Putamen (tissue), 1 donor: Measurements from ENCODE around the gene OR7D4.
"Not testable (repeated sequence)": the region's sequence is repeated elsewhere in the genome, so short reads cannot be mapped to it uniquely, and the experiment has no call there.

ENCODE experiments used
- DNase-seq: peaks from one replicate; pipeline ENCODE4 v3.0.0-alpha.2; 2016; ENCODE audit warnings: low spot score

The OR7D4 gene

DNA sequence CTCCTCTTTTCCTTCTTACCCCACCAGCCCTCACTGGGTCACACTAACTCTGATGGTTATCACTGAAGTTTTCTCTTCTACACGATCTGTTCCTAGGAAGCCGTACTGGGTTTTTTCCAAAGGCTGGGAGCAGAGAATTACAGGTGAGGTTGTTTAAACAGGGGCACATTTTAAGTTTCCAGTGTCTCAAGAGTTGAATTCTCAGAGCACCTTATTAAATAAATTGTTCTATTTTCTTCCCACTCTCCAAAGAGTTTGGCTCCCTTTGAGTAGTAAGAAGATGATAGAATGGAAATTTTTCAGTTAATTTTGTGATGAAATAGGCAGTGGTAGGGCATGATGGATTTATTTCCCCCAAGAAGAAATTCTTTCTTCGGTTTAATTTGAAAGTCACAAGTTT lies at the start of gene OR7D4:
TSS of gene OR7D4 (minus strand) at position 101 of the 400 bp plus-strand sequence. CDS start 4,752 bp downstream, outside the sequence.
- DNase-seq, result no peak

DNA sequence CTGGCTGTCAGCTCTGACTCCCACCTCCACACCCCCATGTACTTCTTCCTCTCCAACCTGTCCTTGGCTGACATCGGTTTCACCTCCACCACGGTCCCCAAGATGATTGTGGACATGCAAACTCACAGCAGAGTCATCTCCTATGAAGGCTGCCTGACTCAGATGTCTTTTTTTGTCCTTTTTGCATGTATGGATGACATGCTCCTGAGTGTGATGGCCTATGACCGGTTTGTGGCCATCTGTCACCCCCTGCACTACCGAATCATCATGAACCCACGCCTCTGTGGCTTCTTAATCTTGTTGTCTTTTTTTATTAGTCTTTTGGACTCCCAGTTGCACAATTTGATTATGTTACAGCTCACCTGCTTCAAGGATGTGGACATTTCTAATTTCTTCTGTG lies 31.8 kb upstream of the OR7D4 start:
- no peak for DNase-seq

GRCh38 chr19:9250630-9251029 lies 31.2 kb upstream of the OR7D4 start, which contains the start of gene OR7E24:
Gene OR7E24, plus strand, starts transcription at chr19:9250930. Its CDS starts 114 bp downstream, at chr19:9251044.
- no peak for DNase-seq

DNA sequence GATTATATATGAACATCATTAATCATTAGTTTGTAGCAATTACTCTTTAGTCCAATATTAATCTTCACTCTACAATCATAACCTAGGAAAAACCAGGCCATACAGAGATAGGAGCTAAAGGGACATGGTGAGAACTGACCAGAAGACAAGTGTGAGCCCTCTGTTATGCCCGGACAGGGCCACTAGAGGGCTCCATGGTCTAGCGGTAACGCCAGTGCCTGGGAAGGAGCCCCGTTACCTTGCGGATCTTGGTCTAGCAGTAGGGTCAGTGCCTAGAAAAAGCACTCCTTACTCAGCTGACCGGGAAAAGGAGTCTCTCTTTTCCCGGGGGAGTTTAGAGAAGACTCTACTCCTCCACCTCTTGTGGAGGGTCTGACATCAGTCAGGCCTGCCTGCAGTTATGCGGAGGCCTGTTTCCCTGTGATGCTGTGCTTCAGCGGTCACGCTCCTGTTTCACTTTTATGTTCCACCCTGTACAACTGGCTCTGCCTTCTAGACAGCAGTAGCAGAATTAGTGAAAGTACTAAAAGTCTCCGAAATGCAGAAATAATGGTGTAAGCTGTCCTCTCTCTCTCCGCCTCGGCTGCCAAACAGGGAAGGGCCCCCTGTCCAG lies 13.8 kb downstream of the OR7D4 start:
- DNase-seq, result peak; percentile 31

DNA sequence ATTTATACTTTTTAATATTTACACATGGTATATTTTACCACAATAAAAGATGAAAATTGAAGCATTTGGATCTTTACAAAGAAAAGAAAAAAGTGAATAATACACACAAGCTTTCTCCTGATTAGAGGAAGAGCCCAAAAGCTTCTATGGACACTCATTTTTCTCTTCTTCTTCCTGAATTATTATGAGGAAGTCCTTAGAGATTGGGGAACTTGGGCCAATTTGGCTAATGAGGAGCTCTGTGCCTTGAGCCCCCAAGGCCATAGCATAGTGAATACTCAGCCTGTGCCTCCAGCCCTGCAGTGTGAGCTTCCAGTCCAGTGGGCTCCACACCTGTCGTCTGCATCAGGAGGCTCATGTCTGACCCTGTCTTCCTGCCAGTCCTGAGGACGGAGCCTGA lies 21.3 kb downstream of the OR7D4 start:
- DNase-seq, result not testable (repeated sequence)

- no peak for DNase-seq
Measured at GRCh38 chr19:9189535-9189934, 29.9 kb downstream of the OR7D4 start.

DNA sequence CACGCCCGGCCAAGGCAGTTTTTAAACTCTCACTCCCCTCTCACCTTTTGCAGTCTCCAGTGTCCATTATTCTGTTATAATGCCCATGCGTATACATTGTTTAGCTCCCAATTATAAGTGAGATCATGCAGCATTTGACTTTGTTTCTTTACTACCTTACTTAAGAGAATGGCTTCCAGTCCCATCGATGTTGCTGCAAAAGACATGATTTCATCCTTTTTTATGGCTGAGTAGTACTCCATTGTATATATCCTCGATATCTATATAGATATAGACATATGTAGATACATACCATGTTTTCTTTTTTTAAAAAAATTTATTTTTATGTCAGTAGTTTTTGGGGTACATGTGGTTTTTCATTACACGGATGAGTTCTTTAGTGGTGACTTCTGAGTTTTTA lies 32.2 kb downstream of the OR7D4 start:
- DNase-seq, result no peak

DNA sequence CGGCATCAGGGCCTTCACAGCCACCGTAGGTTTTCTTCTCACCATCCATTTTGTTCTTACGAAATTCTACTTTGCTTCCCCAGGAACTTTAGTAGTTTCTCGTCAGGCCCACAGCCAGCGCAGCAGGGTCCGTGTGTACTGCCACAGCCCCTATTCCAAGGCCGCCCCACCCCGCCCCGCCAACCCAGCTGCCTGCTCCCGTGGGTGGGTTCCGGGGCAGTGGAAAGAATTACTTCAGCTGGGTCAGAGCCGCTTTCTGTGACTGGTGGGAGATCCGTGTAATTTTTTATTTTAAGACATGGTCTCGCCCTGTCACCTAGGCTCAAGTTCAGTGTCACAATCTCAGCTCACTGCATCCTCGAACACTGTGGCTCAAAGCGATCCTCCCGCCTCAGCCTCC lies 36.4 kb downstream of the OR7D4 start:
- DNase-seq, result no peak

- no peak for DNase-seq
Measured at GRCh38 chr19:9178901-9179300, 40.5 kb downstream of the OR7D4 start, which contains the start of gene OR7D2. Gene OR7D2, plus strand, starts transcription at chr19:9178979. Its CDS starts 6,803 bp downstream, at chr19:9185782.

- DNase-seq, result no peak
Measured at GRCh38 chr19:9175326-9175725, 44.1 kb downstream of the OR7D4 start.

- DNase-seq, result no peak
Measured at GRCh38 chr19:9171393-9171991, 47.9 kb downstream of the OR7D4 start.

DNA sequence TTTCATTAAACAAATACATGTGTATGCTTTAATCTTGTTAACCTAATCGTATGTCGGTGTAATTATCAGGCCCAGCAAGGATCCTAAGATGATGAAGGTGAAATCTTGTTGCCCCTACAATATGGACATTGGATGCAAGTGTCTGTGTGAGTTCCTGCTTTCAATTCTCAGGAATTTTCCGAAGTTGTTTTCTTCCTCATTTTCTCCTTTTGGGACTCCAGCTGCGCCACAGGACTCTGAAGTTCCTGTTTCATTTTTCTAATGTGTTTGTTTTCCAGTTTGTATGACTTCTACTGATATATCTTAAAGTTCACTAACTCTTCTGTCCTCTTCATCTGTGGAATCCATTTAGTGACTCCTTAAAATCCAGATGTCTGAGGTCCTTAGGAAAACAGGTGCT lies 52.5 kb downstream of the OR7D4 start:
- no peak for DNase-seq

DNA sequence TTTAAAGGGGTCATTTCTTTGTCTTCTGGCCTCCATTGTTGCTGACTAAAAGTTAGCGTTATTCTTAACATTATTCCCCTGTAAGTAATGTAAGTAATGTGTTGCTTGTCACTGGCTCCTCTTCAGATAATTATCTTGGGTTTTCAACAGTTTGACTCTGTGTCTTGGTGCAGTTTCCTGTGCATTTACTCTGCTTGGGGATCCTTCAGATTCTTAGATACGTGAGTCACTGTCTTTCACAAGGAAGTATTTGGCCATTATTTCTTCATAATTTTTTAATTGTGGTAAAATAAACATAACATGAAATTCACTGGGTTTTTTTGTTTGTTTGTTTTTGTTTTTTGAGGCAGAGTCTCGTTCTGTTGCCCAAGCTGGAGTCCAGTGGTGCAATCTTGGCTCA lies 54.1 kb downstream of the OR7D4 start:
- DNase-seq, result no peak

DNA sequence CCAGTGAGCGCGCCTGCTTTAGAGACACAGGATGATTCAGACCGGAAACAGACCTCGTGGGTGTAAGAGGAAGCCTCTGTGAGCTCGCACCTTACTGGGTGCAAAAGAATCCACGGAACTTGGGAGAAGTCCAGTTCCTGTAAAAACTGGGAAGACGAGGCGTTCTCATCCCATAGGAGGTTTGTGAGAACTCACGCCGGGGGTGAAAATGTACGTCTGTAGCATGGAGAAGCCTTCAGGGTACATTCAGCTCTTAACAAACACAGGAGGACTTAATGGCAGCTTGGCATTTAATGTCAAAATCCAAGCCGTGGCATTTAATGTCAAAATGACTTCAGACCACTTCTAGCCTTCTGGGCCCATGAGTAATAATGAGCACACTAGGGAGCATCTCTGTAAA lies 58.0 kb downstream of the OR7D4 start:
- DNase-seq, result no peak
